ENCODE data around the gene DNAJC15. TPM values are rescaled to one million over a fixed set of nuclear protein-coding genes. Genes with fewer than 3 reads are reported as not detected.
A peak's percentile ranks its signal among the peaks of the same experiment; 100 is the strongest.
"Not testable (repeated sequence)": the region's sequence is repeated elsewhere in the genome, so short reads cannot be mapped to it uniquely, and the experiment has no call there.

Gene DNAJC15
- total RNA-seq, 1 experiment from 2014 or later = 72.2 TPM

GRCh38 chr13:43039966-43040365, 16.6 kb downstream of the DNAJC15 start:
- no peak overlapping the region for H3K4me3 ChIP-seq (ENCODE audit: low read depth, low read length)
- Mint-ChIP-seq H3K9me3 (ENCODE audit: unreplicated experiment) (peaks cover under 1% of the 10 kb centered on the region), H3K4me1 (ENCODE audit: low read depth, unreplicated experiment) (peaks cover 63% of the 10 kb centered on the region), H3K27me3 (ENCODE audit: insufficient read depth, unreplicated experiment) (no peaks in the 10 kb centered on the region), H3K27ac (ENCODE audit: unreplicated experiment) (peak overlapping the region; percentile 78), H3K36me3 (ENCODE audit: insufficient read depth, unreplicated experiment) (peaks cover 21% of the 10 kb centered on the region), H3K4me3 (ENCODE audit: unreplicated experiment) (peak overlapping the region; percentile 68)
- H3K27me3 ChIP-seq (replicated peaks; ENCODE audit: control insufficient read depth, insufficient read depth, low read length) = no peaks in the 10 kb centered on the region
- H3K36me3 ChIP-seq (ENCODE audit: control insufficient read depth, insufficient read depth, low read length) = no peaks in the 10 kb centered on the region
- DNase-seq = no peak
- ChIA-PET CTCF (interaction anchor here (0.6 kb wide), 1 partner anchor 1545 kb away, joined by 3 read pairs; no protein-coding TSS in a partner anchor), POLR2A (interaction anchor here (1.0 kb wide), 1 partner anchor 15 kb away, joined by 5 read pairs; no protein-coding TSS in a partner anchor)
- TF ChIP-seq CTCF (IDR thresholded peaks at IDR 0.05; ENCODE audit: insufficient read depth in 1 of 2, low read depth in 1 of 2, low read length in 1 of 2, severe bottlenecking in 1 of 2, unreplicated experiment in 1 of 2) = no peak
- H3K9me3 ChIP-seq = no peaks in the 10 kb centered on the region
- intact Hi-C loops (cut with micrococcal nuclease; ENCODE audit: unreplicated experiment) = loop anchor here (1.0 to 5.0 kb wide), 5 partner anchors 15 to 68 kb away; partner anchors contain the start of genes DNAJC15 and EPSTI1
- BruUV-seq (replicated peaks) = TSS peak; percentile 86
- peaks cover 75% of the 10 kb centered on the region for H3K4me1 ChIP-seq

GRCh38 chr13:43040581-43041368, 17.4 kb downstream of the DNAJC15 start:
- H3K9me3 ChIP-seq; BruUV-seq (replicated peaks); H3K9me3 Mint-ChIP-seq (ENCODE audit: unreplicated experiment); CTCF ChIA-PET; H3K36me3 ChIP-seq (ENCODE audit: control insufficient read depth, insufficient read depth, low read length); H3K27me3 ChIP-seq (replicated peaks; ENCODE audit: control insufficient read depth, insufficient read depth, low read length); H3K4me3 ChIP-seq (ENCODE audit: low read depth, low read length); H3K27me3 Mint-ChIP-seq (ENCODE audit: insufficient read depth, unreplicated experiment): not testable (repeated sequence)
- Mint-ChIP-seq H3K36me3 (ENCODE audit: insufficient read depth, unreplicated experiment) (peaks cover 25% of the 10 kb centered on the region), H3K4me3 (ENCODE audit: unreplicated experiment) (peak overlapping the region; percentile 68), H3K27ac (ENCODE audit: unreplicated experiment) (peak overlapping the region; percentile 78), H3K4me1 (ENCODE audit: low read depth, unreplicated experiment) (peaks cover 67% of the 10 kb centered on the region)
- DNase-seq = peak; percentile 76 to 84
- peaks cover 83% of the 10 kb centered on the region for H3K4me1 ChIP-seq
- intact Hi-C loops (cut with micrococcal nuclease; ENCODE audit: unreplicated experiment) = loop anchor here (1.0 to 5.0 kb wide), 5 partner anchors 15 to 68 kb away; partner anchors contain the start of genes DNAJC15 and EPSTI1
- POLR2A ChIA-PET = interaction anchor here (1.0 kb wide), 1 partner anchor 14 kb away, joined by 5 read pairs; no protein-coding TSS in a partner anchor

GRCh38 chr13:43041369-43041921, 18.1 kb downstream of the DNAJC15 start:
- POLR2A ChIA-PET = interaction anchor here (0.7 to 0.9 kb wide), 2 partner anchors 14 to 271 kb away, joined by 3 read pairs; no protein-coding TSS in a partner anchor
- CTCF ChIA-PET = no interaction called here
- H3K9me3 Mint-ChIP-seq (ENCODE audit: unreplicated experiment) = no peaks in the 10 kb centered on the region
- no peak for DNase-seq
- H3K36me3 ChIP-seq (ENCODE audit: control insufficient read depth, insufficient read depth, low read length) = no peaks in the 10 kb centered on the region
- intact Hi-C loops (cut with micrococcal nuclease; ENCODE audit: unreplicated experiment) = loop anchor here (2.0 to 5.0 kb wide), 3 partner anchors 19 to 69 kb away; partner anchors contain the start of gene DNAJC15
- peaks cover 74% of the 10 kb centered on the region for H3K4me1 Mint-ChIP-seq (ENCODE audit: low read depth, unreplicated experiment)
- no peaks in the 10 kb centered on the region for H3K27me3 ChIP-seq (replicated peaks; ENCODE audit: control insufficient read depth, insufficient read depth, low read length)
- H3K27me3 Mint-ChIP-seq (ENCODE audit: insufficient read depth, unreplicated experiment) = no peaks in the 10 kb centered on the region
- H3K27ac Mint-ChIP-seq (ENCODE audit: unreplicated experiment) = peak overlapping the region; percentile 78
- no peaks in the 10 kb centered on the region for H3K9me3 ChIP-seq
- peak overlapping the region; percentile 68 for H3K4me3 Mint-ChIP-seq (ENCODE audit: unreplicated experiment)
- peaks cover 85% of the 10 kb centered on the region for H3K4me1 ChIP-seq
- peaks cover 23% of the 10 kb centered on the region for H3K36me3 Mint-ChIP-seq (ENCODE audit: insufficient read depth, unreplicated experiment)
- no peak for TF ChIP-seq CTCF (IDR thresholded peaks at IDR 0.05; ENCODE audit: insufficient read depth in 1 of 2, low read depth in 1 of 2, low read length in 1 of 2, severe bottlenecking in 1 of 2, unreplicated experiment in 1 of 2)
- BruUV-seq (replicated peaks) = TSS peak; percentile 35
- H3K4me3 ChIP-seq (ENCODE audit: low read depth, low read length) = no peak overlapping the region

Data from Caco-2 (cell line).